Smooth muscle cell (in vitro differentiated cells): ENCODE data around the gene SLC19A2. TPM values are rescaled to one million over a fixed set of nuclear protein-coding genes. Genes with fewer than 3 reads are reported as not detected.

Experiments
- DNase-seq: peaks from one replicate; lab custom pipeline; 2025; ENCODE audit not compliant: unreplicated experiment; lab: John Stamatoyannopoulos, UW
- H2AFZ ChIP-seq: fragments of 200-600 bp; sonication (generic); 2 replicates; pipeline ENCODE4 v1.6.0; 2016; ENCODE audit warnings: antibody characterized with exemption, low read depth, mild to moderate bottlenecking
- H3F3A ChIP-seq: fragments of 200-600 bp; sonication (generic); 2 replicates; pipeline ENCODE4 v1.6.0; 2017; ENCODE audit warnings: antibody characterized with exemption, low read depth
- H3K27ac ChIP-seq: fragments of 200-600 bp; sonication (generic); 2 replicates; pipeline ENCODE4 v1.5.1; 2016; ENCODE audit warnings: low read depth, mild to moderate bottlenecking
- H3K27me3 ChIP-seq: fragments of 200-600 bp; sonication (generic); 2 replicates; pipeline ENCODE4 v1.6.1; 2016; ENCODE audit warnings: low read depth, mild to moderate bottlenecking
- H3K36me3 ChIP-seq: fragments of 200-600 bp; sonication (generic); 2 replicates; pipeline ENCODE4 v1.5.1; 2016; ENCODE audit warnings: low read depth
- H3K4me1 ChIP-seq: fragments of 200-600 bp; sonication (generic); 2 replicates; pipeline ENCODE4 v1.5.1; 2016; ENCODE audit warnings: low read depth
- H3K4me2 ChIP-seq: fragments of 200-600 bp; sonication (generic); 2 replicates; pipeline ENCODE4 v1.6.0; 2016; ENCODE audit warnings: mild to moderate bottlenecking
- H3K4me3 ChIP-seq: fragments of 200-600 bp; sonication (generic); 2 replicates; pipeline ENCODE4 v1.5.1; 2016; ENCODE audit warnings: mild to moderate bottlenecking
- H3K79me2 ChIP-seq: fragments of 200-600 bp; sonication (generic); 2 replicates; pipeline ENCODE4 v1.6.0; 2016; ENCODE audit warnings: low read depth, mild to moderate bottlenecking
- H3K9ac ChIP-seq: fragments of 200-600 bp; sonication (generic); 2 replicates; pipeline ENCODE4 v1.6.0; 2016; ENCODE audit warnings: low read depth
- H3K9me3 ChIP-seq: fragments of 200-600 bp; sonication (generic); replicated peaks from 2 replicates; pipeline ENCODE4 v1.5.1; 2016; ENCODE audit warnings: low read depth
- H4K20me1 ChIP-seq: fragments of 200-600 bp; sonication (generic); 2 replicates; pipeline ENCODE4 v1.6.0; 2016; ENCODE audit warnings: low read depth
- CTCF ChIP-seq: fragments of 200-600 bp; sonication (generic); IDR thresholded peaks from 2 replicates; pipeline ENCODE4 v1.5.1; 2017; ENCODE audit warnings: borderline replicate concordance, mild to moderate bottlenecking, antibody characterized with exemption; ENCODE audit not compliant: insufficient read depth, poor library complexity, severe bottlenecking
- WGBS: methylation state at CpG from one replicate; pipeline ENCODE4 v1.1.7; 2016; ENCODE audit warnings: low lambda C conversion rate; 5-methylcytosine and 5-hydroxymethylcytosine counted together
- polyA plus RNA-seq: library from polyadenylated mRNA; unstranded; fragments of >200 nt; fragmentation: Nextera tagmentation; extraction: Ambion mirVana; gene quantifications from 2 replicates; pipeline ENCODE4 v1.2.1, GENCODE V29; 2016
- total RNA-seq: library from RNA; depleted of rRNA; stranded (reverse); fragments of >200 nt; gene quantifications from 2 replicates; pipeline ENCODE4 v1.2.3, GENCODE V29; 2014

Gene SLC19A2
- total and polyA plus RNA-seq, 2 experiments from 2014 or later: 15.1 to 59.4 TPM

- DNase-seq: no peak
- TF ChIP-seq CTCF: no peak
- no peaks in the 10 kb centered on the region for H3K9me3 ChIP-seq
- H3K27ac ChIP-seq: no peak within 1 kb of the TSS
- 3% methylated on average over 29 of the region's 29 CpGs for WGBS
- no peaks in the 10 kb centered on the region for H3F3A ChIP-seq
- no peaks in the 10 kb centered on the region for H3K36me3 ChIP-seq
- no peaks in the 10 kb centered on the region for H3K79me2 ChIP-seq
- H3K4me3 ChIP-seq: peak within 1 kb of the TSS; percentile 56
- H2AFZ ChIP-seq: peak within 1 kb of the TSS; percentile 90
- peak within 1 kb of the TSS; percentile 7 for H3K9ac ChIP-seq
- no peaks in the 10 kb centered on the region for H4K20me1 ChIP-seq
- peaks cover 4% of the 10 kb centered on the region for H3K4me1 ChIP-seq
- H3K4me2 ChIP-seq: peak within 1 kb of the TSS; percentile 85
- peaks cover 24% of the 10 kb centered on the region for H3K27me3 ChIP-seq
Measured at GRCh38 chr1:169427081-169427641, 58.6 kb downstream of the SLC19A2 start, which contains the start of gene CCDC181. Gene CCDC181 (minus strand): TSS chr1:169427474. CDS start chr1:169424927, 2,547 bp downstream.

DNA sequence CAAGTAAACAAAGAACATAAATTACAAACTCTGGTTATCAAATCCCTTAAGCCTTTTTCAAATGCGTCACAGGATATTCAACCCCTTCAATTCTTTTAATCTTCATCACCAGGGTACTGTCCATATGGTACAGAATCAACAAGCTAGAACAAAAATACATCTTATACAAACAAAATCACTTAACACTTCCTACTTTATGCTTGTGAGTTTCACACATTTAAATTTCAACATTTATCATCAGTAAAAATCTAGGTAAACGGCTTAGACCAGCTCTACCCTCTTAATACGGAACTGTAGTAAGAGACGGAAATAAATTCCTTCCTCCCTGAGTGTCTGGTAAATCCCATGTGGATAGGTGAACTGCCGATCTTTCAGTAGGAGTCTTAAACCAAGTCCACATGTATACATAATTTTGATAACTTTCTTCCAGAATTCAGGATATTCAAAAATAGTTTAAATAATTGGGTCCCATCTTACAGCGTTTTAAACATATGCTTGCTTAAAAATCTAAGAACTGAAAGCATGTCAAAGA is 59.5 kb downstream of the SLC19A2 start:
- peak overlapping the region; percentile 38 for H2AFZ ChIP-seq
- no peak overlapping the region for H3K27ac ChIP-seq
- no peaks in the 10 kb centered on the region for H3K9me3 ChIP-seq
- 82% methylated on average over 6 of the region's 6 CpGs for WGBS
- peaks cover 20% of the 10 kb centered on the region for H3K27me3 ChIP-seq
- peaks cover 4% of the 10 kb centered on the region for H3K4me1 ChIP-seq
- H3K4me3 ChIP-seq: no peak overlapping the region
- no peaks in the 10 kb centered on the region for H3K36me3 ChIP-seq
- DNase-seq: no peak
- H4K20me1 ChIP-seq: no peaks in the 10 kb centered on the region
- H3K4me2 ChIP-seq: no peak overlapping the region
- no peak for TF ChIP-seq CTCF
- no peaks in the 10 kb centered on the region for H3F3A ChIP-seq
- H3K79me2 ChIP-seq: no peaks in the 10 kb centered on the region
- H3K9ac ChIP-seq: no peak overlapping the region

GRCh38 chr1:169421309-169421708 is 64.4 kb downstream of the SLC19A2 start:
- Histone ChIP-seq H3K4me2 (no peak overlapping the region), H3F3A (no peaks in the 10 kb centered on the region), H4K20me1 (no peaks in the 10 kb centered on the region), H3K27ac (no peak overlapping the region), H3K79me2 (no peaks in the 10 kb centered on the region), H3K9ac (no peak overlapping the region), H3K9me3 (no peaks in the 10 kb centered on the region), H3K27me3 (peaks cover 16% of the 10 kb centered on the region), H3K4me1 (no peaks in the 10 kb centered on the region), H3K4me3 (no peak overlapping the region), H3K36me3 (no peaks in the 10 kb centered on the region), H2AFZ (no peak overlapping the region)
- no peak for DNase-seq
- TF ChIP-seq CTCF: no peak
- 86% methylated on average over 5 of the region's 5 CpGs for WGBS

- Histone ChIP-seq H4K20me1 (no peaks in the 10 kb centered on the region), H3K4me1 (no peaks in the 10 kb centered on the region), H3K36me3 (no peaks in the 10 kb centered on the region), H3K27ac (no peak overlapping the region), H2AFZ (no peak overlapping the region), H3K4me2 (no peak overlapping the region), H3K79me2 (no peaks in the 10 kb centered on the region), H3K9me3 (no peaks in the 10 kb centered on the region), H3K27me3 (no peaks in the 10 kb centered on the region), H3F3A (no peaks in the 10 kb centered on the region), H3K4me3 (no peak overlapping the region), H3K9ac (no peak overlapping the region)
- WGBS: 100% methylated on average over 2 of the region's 2 CpGs
- no peak for TF ChIP-seq CTCF
- DNase-seq: no peak
Measured at GRCh38 chr1:169414952-169415351, 70.8 kb downstream of the SLC19A2 start.
